CD4-positive, alpha-beta T cell treated with Interleukin-4 for 1 hour (primary cell): Measurements from ENCODE around the gene NOS3.

Source experiments
- DNase-seq, 2 donors: peaks; one replicate each; pipeline ENCODE4 v3.0.0-alpha.2; 2020 to 2022

NOS3 gene

DNA sequence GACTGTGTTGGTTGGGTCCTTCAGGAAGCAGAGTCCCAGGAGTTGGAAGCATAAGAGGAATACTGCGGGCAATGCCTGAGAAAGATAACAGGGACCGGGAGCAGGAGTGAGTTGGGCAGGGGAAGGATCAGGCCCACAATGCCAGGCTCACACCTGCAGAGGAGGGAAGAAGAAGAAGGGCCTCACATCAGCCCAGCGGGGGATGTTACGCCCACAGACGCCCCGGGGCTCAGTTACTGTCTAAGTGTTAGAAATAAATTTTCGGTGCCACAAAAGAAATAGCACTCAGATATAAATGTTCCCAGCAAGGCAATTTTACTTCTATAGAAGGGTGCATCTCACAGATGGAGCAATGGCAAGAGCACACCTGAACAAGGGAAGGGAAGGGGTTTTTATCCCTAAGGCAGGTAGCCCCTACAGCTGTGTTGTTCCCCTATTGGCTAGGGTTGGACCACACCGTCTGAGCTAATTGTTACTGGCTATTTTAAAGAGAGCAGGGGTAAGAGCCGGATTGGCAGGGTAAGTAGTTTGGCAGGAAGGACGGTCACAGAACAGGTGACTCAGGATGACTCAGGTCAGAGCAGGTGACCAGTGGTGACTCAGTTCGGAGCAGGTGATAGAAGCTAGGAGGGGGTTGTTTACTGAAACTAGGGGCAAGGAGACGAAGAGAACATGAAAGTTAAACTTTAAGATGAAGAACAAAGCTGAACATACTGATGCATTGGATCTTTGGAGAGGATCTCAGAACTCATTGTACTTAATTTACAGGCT, at the start of gene NOS3:
Gene NOS3, plus strand, starts transcription at position 602 of the 771 bp plus-strand sequence. CDS start 2,787 bp downstream, outside the sequence.
- DNase-seq, result no peak

DNA sequence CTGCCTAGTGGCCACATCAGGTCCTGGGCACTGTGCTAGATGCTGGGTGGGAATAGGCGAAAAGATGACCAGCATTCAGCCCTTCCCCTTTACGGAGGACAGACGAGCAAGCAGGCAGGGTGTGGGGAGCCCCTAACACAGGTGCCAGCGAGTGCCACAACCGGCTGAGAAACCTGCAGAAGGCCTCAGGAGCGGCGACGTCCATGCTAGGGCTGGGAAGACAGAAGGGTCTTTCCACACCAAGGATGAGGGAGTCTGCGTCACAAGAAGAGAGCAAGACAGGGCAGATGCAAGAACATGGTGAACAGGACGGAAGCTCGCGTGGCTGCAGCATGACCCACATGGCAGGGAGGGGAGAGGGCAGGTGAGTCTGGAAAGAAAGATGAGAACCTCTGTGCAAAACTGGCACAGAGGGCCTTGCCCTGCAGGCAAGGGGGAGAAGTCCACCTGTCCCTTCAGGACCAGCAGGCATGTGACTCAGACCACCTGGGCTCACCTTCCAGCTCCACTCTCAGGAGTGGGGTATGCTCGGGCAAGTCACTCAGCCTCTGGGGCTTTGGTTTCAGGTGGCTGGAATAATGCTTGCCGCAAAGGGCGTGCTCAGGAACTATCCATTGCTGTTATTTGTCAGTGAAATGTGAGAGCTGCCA, 49.3 kb upstream of the NOS3 start:
- peak in 1 of 2 donors; percentile 8 for DNase-seq

DNA sequence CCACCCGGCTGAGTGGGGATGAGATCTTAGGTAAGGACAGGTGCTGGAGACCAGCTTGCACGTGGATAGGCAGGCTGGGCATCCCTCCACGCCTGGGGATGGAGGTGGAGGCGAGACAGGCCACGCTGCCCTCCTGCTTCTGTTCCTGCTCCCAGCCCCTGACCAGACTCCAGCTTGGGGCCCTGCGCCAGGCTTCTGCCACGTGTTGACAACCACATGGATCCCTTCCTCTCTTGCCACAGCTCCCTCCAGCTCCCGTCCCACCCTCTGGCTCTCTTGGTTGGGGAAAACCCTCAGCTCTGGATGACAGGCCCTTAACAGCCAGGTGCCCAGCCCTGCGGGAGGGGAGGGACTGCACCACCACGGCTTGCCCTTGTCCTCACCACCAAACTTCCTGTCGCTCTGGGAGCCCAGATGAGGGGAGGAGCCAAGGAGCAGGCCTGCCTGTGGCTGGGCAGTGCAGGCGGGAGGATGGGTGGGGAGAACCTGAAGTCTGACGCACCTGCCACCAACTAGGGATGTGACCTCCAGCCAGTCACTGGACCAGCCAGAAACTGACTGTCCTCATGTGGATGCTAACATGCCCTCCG, 48.7 kb upstream of the NOS3 start:
- peak; percentile 27 to 63 for DNase-seq

DNA sequence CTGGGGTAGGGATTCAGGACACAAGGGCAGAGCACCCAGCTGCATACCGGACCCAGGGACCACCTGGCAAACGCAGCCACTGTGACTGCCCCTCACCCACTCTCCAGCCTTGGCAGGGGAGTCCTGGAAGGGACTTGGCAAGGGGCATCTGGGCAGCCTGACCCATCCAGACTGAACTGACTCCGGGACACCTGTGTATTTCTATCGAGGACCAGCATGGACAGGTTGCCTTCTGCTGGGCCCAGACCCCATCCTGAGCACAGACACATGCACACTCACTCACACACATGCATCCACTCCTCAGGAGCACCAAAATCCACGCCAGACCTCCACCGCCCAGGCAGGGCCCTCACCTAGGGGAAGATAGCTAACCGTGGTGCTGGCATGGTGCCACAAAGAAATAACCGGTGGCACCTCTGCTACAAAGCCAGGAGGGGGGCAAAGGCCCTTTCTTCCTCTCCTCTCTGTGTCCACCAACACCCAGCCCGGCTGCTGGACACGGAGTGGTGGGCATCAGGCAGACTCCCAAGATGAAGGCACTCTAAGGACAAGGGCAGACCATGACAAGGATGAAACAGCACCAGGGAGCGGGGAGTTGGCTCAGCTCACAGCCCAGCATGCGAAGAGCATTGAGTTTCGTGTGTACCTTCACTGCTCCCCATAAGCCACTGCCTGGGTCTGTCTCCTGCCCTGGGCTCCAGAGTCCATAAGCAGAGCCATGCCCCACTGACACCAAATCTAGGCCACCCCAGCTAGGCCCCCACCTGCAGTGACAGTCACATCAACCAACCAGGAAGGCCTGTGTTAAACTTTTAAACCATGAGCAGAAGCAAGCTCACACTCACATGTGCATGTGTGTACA, 48.0 kb upstream of the NOS3 start:
- DNase-seq, result peak in 1 of 2 donors; percentile 2

DNA sequence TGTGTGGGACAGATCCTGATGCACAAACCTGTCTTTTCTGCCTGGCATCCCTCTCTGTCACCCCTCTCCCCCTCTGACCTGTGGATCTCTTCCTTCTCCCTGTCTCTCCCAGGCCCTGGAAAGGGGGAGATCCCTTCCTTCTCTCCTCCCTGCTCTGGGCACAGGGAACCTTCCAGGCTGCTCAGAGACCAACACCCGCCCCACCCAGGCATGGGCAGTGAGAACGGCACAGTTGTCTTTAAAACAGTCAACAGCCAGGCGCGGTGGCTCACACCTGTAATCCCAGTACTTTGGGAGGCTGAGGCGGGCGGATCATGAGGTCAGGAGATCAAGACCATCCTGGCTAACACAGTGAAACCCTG, 47.4 kb upstream of the NOS3 start:
- peak in 1 of 2 donors; percentile 2 for DNase-seq

DNA sequence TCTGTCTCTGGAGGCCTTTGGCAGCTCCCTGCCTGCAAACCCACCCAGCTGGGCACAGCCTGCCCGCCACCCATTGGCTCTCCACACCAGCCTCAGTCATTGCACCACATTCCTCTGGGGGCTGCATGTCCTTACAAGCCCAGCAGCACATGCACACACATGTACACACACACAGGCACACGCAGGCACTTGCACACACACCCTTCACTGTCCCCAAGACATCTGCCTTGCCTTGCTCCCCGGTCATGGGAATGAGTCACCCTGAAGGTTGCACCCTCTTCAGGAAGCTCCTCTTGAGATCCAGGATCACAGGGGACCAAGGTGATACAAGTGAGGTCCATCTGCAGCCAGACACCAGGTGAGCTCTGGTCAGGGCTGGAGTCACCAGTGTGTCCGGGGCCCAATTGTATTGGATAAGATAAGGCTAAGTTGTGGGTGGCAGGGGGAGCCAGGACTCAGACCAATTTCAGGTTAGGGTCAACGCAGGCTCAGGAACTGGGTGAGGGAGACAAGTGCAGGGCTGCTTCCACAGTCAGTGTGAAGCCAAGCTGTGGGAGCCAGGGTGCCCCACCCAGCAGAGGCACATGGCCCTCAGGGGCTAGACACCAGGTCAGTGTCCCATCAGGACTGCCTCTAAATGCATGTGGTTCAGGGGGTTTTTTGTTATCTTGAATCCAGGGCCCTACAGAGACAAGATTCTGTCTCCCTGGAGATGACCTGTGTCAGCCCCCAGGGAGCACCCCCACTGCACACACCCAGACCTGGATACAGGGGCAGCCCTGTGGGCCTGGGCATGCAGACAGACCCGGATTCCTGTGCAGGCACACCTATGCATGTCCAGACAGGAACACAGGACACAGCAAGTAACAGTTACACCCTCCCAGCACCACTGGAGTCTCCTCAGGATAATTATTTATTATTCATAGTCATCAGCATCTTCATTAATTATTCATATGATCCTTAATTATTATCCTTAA, 46.5 kb upstream of the NOS3 start:
- DNase-seq, result peak in 1 of 2 donors; percentile 5

DNA sequence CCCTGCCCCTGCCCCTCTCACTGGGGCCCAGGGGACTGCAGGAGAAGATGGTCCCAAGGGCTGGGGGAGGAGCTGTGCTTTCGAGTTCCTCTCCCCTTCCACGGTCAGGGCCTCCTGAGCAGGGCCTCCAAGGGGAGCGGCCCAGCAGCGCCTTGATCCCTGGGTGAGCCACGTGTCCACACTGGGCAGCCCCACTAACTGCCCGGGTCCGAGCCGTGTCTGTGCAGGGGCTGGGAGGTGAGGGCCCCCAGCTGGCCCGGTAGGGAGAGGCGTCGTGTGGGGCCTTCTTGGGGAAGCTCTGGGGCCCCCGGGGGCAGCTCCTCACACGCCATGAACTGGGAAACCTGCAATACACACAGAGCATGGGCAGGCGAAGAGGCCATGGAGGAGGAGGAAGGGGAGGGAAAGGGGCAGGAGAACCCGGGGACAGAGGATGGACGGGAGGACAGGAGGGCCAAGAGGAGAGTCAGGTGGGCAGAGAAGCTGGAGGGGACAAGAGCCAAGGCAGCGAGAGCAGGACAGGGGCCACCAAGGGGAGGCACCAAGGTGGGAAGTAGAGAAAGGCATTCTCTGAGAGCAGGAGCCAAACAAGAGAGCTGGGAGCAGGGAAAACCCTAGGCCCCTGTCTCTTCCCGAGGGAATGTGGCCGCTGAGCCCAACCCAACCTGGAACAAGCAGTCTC, 45.5 kb upstream of the NOS3 start:
- DNase-seq, result peak in 1 of 2 donors; percentile 5

DNA sequence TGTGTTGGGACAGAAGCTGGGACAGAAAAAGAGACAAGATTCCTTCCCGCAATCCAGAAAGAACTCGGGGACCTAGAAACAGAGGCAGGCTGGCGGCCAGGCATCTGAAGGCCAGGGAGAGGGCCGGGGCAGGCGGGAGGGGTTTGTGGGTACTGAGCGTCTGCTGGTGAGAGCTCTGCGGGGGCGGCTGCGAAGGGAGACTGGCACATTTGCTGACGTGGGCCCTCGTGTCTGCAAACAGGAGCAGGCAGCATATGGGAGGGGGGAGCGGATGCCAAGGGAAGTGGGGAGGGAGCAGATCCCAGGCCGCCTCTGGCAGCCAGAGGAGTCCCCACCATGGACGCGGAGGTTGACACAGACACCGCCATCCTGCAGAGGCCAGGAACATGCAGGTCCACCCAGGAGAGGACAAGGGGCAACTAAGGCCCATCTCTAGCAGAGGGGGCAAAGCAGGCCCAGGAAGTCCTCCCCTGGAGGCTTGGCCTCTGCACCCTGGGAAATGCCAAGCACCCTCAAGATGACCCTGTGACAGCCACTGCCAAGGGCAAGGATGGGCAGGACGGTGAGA, 44.9 kb upstream of the NOS3 start:
- DNase-seq, result peak in 1 of 2 donors; percentile 11

DNA sequence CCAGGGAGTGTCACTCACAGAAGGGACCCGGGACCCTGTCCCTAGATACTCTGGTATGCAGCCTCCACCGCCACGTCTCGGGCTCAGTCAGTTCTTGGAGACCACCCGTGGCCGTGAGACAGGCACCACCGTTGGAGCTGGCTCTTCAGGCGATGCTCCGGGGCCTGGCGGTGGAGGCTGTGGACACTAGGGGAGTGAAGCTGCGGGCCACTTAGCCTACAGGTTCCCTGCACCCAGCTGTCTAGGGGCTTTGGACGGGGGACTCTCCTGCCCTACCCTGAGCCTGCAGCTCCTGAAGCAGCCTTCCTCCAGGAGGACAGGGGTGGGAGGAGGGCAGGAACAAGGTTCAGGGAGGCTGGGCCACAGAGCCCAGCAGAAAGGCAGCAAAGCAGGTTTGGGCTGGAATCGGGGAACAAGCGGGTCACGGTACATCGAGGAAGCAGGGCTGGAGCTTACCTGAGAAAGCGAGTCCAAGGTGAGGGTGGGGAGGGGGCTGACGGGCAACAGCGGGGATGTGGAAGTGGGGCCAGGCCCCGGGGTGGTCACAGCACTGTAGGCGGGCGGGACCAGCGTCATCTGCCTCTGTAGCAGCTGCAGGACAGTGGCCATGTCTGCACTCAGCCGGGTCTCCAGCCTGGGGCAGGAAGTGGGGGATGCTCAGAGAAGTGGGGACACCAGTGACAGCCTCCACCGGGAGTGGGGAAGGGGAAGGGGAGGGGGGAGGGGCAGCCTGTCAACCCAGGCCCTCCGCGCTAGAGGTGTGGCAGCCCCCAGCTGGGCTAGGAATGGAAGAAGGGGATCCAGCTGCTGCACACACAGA, 44.2 kb upstream of the NOS3 start:
- DNase-seq, result peak in 1 of 2 donors; percentile 8

DNA sequence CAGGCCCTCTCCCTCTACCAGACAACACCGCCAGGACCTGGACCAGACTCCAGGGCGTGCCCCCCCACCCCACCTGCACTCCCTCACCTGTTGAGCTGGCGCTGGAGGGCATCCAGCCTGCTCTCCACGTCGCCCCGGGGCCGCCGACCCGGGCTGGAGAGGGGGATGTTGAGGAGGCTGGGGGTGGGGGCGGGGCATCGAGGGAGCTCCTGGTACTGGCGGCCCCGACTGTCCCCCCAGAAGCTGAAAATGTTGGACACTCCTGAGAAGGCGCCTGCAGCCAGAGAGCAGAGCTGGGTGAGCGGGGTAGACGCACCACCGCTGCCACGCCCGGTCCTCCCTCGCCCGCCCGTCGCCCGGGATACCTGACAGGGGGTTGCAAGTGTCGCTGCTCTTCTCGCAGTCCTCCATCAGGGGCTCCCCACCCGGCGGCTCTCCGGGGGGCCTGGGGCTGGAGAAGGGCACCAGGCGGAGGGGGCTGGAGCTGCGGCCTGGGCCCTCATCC, 43.5 kb upstream of the NOS3 start:
- peak in 1 of 2 donors; percentile 5 for DNase-seq

DNA sequence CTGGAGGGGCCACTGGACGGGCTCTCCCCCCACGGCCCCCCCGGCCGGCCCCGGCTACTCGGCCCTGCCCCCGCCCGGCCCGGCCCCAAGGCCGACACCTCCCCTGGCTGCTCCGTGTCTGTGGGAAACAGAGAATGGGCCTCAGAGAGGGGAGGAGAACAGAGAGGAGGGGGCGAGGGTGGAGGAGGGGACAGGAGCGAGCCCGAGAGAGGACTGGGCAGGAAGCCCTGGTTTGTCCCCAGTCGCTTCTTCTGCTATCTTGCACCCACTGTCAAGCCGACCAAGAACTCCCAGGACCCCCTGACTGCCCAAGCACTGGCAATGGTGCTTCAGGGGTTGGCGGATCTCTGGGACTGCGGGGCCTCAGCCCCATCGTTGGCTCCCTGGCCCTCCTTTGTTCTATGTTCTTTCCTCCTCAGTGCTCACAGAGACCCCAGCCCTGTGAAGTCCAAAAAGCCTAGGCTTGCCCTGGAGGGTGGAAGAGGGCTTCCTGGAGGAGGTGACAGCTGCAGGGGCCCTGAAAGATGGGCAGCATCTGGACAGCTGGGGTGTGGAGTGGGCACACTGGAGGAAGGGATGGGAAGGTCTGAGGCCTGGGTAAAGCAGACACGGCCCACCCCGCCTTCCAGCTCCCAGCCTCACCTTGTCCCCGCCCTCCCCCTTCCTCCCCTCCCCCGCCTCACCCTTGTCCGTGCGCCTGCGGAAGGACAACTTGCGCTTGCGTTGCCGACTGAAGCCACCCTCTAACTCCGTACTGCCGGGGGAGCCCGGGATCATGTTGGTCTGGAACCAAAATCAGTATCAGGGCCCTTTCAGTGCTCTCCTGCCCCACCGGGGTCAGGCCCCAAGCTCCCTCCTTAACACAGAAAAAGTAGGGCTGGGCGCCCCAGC, 42.8 kb upstream of the NOS3 start:
- no peak for DNase-seq

DNA sequence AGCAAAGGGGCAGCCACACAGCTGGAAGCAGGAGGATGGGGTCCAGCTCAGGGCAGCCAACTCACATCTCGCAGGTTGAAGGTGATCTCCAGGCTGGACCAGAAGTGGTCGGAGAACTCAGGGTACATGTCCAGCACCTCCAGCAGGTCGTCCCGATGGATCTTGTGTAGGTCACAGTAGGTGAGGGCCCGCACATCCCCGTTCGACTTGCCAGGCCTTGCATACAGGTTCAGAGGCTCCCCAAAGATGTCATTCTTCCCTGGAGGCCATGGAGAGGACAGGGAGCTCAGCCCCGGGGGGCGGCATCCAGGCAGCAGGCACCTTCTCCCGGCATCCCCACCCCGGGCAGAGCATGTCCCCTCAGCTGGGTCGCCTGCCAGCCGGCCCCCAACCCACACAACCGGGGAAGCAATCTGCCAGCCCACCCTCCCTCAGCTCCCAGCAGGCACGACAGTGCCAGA, 42.0 kb upstream of the NOS3 start:
- DNase-seq, result no peak

DNA sequence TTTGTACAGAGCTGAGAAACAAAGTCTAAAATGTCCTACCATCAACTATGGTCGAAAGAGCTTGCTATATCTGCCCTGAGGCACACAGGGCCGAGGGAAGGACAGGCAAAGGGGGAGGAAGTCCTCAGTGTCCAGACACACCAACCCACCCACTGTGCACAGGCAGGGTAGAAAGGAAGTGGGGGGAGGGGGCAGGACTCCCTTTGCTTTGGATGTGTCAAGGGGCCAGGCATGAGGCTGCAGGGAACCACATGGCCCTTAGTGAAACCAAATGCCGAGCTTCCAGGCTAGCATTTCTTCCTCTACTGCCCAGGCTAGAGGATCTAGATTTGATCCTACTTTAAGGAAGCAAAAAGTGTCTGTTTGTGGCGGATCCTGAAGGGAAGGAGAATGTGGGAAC, 41.3 kb upstream of the NOS3 start:
- DNase-seq, result no peak

DNA sequence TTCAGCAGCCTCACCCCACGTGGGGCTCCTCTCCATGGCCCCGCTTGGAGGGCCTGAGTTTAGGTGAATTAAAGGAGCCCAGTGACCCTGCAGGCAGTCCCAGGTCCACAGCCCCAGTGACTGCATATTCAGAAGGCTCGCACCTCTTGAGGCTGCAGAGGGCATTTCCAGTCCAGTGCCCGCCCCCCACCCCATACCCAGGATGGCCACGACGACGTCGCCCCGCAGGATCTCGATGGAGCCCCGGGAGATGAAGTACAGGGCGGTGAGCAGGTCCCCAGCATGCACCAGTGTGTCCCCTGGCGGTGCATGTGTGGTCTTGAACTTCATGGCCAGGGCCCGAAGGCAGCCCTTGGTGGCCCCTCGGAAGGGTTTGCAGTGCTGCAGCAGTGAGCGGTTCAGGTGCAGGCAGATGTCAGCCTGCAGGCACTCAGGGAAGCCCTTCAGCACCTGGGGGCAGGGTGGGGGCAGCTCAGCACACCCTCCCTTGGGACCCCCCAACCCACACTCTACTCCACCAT, 40.8 kb upstream of the NOS3 start:
- no peak for DNase-seq

DNA sequence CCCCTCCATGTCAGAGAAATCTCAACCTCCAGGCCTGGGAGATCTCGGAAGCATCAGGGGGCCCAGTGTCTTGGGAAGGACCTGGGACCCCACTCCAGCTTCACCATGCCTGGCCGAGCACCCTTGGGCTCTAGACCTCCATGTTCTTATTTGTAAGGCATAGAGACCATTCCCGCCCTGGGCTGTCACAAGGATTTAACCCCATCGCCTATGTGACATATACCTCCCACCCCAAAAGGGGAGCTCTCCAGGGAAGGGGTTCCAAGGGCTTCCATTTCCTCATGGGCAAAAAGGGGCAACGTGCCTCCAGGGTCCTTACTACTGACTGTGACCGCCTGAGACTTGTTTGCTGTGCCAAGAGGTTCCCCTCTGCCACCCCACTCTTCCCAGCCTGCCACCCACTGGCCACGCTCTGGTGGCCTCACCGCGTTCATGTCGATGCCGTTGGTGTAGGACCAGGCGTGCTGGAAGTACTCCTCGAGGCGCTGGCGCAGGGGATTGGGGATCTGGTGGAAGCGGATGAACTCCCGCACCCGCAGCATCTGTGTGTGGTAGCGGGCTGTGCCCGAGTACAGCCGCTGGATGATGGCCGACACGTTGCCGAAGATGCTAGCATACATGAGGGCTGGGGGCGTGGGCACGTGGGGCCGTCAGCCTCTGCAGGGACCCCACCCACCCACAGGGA, 40.2 kb upstream of the NOS3 start:
- DNase-seq, result no peak

DNA sequence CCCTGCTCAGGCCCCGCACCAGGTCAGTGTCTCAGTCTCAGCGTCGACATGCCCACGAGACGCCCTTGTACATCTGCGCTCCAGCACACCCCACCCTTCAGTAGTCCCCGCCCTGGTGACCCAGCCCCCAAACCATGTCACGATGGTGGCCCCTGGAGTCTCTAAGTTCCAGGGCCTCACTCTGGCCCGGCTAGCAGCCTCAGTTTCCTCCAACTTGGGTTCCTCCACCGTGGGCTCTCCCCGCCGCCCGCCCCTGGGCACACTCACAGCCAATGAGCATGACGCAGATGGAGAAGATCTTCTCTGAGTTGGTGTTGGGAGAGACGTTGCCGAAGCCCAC, 39.7 kb upstream of the NOS3 start:
- no peak for DNase-seq

DNA sequence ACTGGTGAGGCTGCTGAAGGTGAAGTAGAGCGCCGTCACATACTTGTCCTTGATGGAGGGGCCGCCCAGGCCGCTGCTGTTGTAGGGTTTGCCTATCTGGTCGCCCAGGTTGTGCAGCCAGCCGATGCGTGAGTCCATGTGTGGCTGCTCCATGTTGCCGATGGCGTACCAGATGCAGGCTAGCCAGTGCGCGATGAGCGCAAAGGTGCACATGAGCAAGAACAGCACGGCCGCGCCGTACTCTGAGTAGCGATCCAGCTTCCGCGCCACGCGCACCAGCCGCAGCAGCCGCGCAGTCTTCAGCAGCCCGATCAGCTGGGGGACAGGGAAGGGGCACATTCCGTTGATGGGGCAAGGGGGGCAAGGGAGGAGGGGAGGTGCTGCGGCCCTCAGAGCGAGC, 39.3 kb upstream of the NOS3 start:
- no peak for DNase-seq
